TTC549 (cell line): ENCODE results near the gene KLRF2.

ENCODE experiments used
- FAIRE-seq: peaks from 2 replicates; lab custom pipeline; 2012; peaks lifted over from hg19 to GRCh38; lab: Jason Lieb, UNC

The KLRF2 gene

GRCh38 chr12:9888665-9889273 is 7.5 kb downstream of the KLRF2 start:
- no peak for FAIRE-seq

DNA sequence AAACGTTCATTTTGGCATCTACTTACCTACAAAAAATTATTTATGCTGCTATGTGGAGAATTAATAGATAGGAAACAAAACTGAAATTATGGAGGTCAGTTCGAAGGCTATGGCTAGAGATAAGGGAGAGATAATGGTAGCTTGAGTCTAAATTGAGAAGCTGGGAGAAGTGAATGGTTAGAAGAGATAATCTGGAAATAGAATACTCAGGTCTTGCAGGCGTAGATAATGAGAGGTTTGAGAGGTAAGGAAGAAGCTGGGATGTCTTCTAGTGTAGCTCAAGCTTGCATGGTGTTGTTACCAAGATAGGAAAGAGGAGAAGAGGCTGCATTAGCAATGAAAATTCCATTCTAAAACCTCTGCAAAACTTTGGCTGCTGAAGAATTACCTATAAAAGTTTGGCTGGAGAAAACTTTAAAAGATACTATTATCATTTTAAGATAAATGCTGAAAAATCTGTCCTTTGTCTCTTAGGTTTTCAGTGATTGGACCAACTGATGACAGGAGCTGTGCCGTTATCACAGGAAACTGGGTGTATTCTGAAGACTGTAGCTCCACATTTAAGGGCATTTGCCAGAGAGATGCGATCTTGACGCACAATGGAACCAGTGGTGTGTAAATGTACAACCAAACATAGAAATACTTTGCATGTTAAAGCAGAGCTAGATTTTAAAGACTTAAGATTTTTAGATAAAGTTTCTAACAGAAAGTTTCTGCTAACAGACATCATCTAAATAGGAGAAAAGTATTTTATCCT is 14.1 kb downstream of the KLRF2 start:
- no peak for FAIRE-seq

GRCh38 chr12:9897535-9897934 is 16.2 kb downstream of the KLRF2 start:
- no peak for FAIRE-seq

GRCh38 chr12:9899209-9899608 is 17.9 kb downstream of the KLRF2 start:
- FAIRE-seq = no peak

DNA sequence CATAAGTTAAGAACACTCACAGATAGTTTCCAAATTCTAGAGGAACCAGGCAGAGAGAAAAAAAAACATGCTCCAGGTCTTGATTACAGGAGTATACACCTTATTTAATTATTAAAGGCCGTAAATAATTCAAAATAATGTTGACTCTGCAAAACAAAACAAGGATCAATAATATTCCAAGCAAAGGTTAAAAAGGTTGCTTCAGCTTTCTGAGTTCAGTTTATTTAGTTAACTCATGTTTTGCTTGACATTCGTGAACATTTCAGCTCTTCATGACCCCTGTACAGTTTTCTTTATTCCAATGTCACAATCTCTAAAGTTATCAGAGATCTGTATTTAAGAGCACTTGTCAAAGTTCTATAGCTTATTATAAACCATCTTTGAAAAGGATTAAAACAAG is 19.6 kb downstream of the KLRF2 start:
- FAIRE-seq = no peak

GRCh38 chr12:9902539-9903228 is 21.4 kb downstream of the KLRF2 start:
- FAIRE-seq = no peak

DNA sequence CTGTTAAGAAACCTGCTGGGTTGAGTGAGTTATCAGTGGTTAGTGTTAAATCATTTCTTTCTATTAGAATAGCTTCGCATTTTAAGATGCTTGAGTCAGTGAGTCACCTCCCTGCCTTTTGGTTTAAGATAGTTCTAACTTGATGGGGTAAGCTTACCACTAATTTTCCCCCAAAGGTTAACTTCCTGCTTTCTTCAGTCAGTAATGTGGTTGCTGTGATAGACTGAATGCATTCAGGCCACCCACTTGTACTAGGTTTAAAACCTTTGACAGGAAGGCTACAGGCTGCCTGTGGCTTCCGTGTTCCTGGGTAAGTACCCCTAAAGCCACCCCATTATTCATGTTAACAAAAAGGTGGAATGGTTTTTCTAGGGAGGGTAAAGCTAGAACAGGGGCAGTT is 25.6 kb downstream of the KLRF2 start:
- no peak for FAIRE-seq

DNA sequence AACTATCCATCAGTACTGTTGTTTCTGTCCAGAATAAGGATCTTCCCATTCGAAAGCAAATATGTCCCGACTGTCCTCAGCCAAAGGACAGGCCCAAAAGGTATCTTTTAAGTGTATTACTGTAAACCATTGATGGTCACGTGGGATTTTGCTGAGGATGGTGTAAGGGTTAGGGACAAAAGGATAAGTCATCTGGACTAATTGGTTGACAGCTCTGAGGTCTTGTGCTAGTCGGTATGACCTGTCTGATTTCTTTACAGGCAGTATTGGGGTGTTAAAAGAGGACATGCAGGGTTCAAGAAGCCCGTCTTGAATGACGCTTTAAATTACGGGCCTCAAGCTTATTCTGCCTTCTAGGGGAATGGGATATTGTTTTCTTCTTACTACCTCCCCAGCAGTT is 26.5 kb downstream of the KLRF2 start:
- FAIRE-seq = no peak

GRCh38 chr12:9908350-9908749 is 27.1 kb downstream of the KLRF2 start:
- FAIRE-seq = no peak

GRCh38 chr12:9909724-9910123 is 28.4 kb downstream of the KLRF2 start:
- FAIRE-seq = no peak

DNA sequence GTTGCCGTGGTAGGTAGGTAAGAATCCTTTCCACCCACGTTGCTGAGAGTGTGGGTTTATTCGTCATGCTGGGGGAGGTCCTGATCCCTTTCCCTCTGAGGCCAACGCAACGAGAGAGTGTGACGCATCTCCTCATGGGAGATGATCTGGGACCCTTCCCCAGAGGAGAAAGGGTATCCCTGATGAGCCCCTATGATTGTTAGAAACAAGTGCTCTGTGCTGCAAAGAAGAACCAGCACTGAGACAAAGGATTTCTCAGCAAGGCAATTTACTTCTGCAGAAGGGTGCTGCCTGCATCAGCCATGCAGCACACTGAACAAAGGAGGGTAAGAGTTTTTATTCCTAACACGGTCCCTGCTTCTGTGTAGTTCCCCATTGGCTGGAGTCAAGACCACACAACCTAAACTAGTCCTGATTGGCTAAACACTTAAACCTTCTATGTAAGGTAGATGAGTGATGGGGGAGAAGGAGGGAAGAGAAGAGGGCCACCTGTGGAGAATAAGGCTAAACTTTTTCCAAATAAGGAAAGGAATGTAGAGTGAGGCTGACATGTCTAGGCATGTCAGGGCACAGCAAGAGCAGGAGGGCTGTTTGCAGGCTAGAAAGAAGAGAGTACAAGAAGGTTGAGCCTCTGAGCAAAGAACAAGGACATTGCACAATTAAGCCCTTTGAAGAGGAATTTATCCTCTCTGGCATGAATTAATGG is 29.6 kb downstream of the KLRF2 start:
- FAIRE-seq = no peak

GRCh38 chr12:9911708-9912107 is 30.4 kb downstream of the KLRF2 start:
- no peak for FAIRE-seq

GRCh38 chr12:9919443-9919842 is 38.2 kb downstream of the KLRF2 start:
- FAIRE-seq = no peak

GRCh38 chr12:9920451-9920850 is 39.2 kb downstream of the KLRF2 start:
- no peak for FAIRE-seq

GRCh38 chr12:9922429-9922828 is 41.1 kb downstream of the KLRF2 start:
- no peak for FAIRE-seq

DNA sequence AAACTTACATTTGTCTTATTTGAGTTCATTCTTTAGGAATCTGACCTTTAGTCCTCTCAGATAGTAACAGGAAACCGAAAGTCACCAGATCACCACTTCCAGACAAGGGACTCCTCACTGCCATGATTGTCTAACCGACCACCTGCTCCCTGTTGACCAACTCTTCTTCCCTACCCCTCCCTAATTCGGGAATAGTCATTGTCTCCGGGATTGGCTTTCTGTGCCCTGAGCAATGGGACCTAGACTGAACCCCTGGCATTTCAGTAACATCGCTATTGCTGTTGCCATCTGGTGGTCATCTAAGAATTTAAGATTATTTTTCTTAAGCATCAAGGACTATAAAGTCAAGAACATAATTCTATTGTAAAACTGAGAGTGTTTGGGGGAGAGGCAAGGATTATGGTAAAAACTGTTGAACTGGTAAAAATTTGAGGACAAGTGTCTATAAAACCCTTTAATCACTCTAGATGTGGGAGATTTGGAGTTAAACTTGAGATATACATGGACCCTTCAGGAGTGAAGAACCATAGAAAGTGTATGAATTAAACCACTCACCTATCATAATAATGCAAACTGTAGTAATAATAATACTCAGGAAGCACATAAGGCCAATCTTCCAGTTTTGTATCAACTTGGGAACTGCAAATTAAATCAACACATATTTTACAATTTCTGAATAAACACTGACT is 44.6 kb downstream of the KLRF2 start:
- FAIRE-seq = peak; percentile 32

DNA sequence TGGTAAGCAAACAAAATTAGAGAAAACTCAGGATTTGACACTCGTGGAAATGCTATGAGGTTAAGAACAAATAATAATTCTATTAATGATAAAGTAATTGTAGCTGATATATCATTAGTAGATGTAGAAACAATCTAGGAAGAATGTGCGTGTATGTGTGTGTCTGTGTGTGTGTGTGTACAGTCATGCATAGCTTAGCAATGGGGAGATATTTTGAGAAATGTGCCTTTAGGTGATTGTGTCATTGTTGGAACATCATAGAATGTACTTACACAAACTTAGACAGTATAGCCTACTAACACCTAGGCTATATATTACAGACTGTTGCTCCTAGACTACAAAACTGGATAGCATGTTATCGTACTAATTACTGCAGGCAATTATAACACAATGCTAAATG is 45.6 kb downstream of the KLRF2 start:
- no peak for FAIRE-seq

DNA sequence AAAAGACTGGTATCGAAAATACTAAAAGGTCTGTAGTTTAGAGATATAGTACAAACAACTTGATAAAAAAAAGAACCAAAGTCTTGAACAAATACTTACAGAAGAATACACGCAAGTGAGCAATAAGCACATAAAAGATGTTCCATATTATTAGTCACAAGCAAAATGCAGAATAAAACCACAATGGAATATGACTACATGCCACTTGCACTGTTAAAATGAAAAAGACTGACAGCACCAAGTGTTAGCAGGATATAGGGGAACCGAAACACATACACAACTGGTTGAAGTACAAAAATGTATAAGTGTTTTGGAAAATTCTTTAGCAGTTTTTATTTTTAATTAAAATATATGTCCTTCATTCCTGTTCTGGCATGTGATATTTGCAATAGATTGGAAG is 47.3 kb downstream of the KLRF2 start:
- no peak for FAIRE-seq

DNA sequence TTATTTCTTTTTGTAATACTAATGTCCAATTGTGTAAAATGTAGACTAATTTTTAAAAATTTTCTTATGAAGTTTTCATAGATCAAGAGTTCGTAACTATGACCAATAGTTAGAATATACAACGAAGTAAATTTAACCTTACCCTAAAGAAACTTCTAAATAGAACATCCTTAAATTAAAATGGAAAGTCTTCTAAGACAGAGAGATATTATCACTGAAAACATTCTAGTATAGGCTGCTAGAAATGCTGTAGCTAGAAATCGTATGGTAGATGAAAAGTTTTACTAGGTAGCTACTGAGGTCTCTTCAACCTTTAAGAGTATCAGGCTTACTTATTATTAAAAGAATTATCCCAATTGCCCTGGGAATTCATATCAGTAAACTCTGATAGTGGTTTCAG is 50.0 kb downstream of the KLRF2 start:
- FAIRE-seq = peak; percentile 7

GRCh38 chr12:9932270-9932669 is 51.0 kb downstream of the KLRF2 start, which contains the start of gene CLEC2A:
Gene CLEC2A (minus strand): TSS chr12:9932370. CDS start chr12:9932329, 41 bp downstream.
- FAIRE-seq = no peak

DNA sequence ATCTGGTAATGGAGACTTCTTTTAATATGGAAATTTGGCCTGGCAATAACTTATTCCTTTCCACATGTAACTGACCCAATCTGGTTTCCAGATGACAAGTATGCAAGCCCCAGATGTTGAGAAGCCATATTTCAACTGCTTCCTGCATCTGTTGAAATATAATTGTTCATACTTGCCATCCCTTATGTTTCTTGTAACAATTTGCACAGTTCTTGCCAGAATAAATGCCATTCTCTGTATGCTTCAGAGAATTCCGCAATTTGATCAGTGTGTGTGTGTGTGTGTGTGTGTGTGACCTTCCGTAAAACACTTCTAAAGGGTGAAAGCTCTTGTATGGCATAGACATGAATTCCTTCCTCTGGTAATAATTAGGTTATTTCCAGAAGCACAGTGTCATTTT is 52.7 kb downstream of the KLRF2 start:
- no peak for FAIRE-seq

- FAIRE-seq = no peak
Observed at GRCh38 chr12:9935026-9935425, 53.7 kb downstream of the KLRF2 start.
